Progenitor cell of endocrine pancreas (in vitro differentiated cells): ENCODE results near the gene NOS1AP. TPM values are rescaled to one million over a fixed set of nuclear protein-coding genes. Genes with fewer than 3 reads are reported as not detected.

ENCODE experiments used
- DNase-seq: peaks from one replicate; pipeline ENCODE4 v3.0.0; 2021; ENCODE audit warnings: low spot score; ENCODE audit not compliant: unreplicated experiment
- H3K27ac Mint-ChIP-seq: 2 replicates; pipeline ENCODE4 v1.8.0; 2021; ENCODE audit warnings: mild to moderate bottlenecking, moderate library complexity, mixed read lengths
- H3K27me3 Mint-ChIP-seq: 2 replicates; pipeline ENCODE4 v1.8.0; 2021; ENCODE audit warnings: mixed read lengths
- H3K36me3 Mint-ChIP-seq: 2 replicates; pipeline ENCODE4 v1.8.0; 2022; ENCODE audit warnings: mixed read lengths; ENCODE audit not compliant: insufficient read depth
- H3K4me1 Mint-ChIP-seq: 2 replicates; pipeline ENCODE4 v1.8.0; 2021; ENCODE audit warnings: low read depth, mixed read lengths
- H3K4me3 Mint-ChIP-seq: 2 replicates; pipeline ENCODE4 v1.8.0; 2021; ENCODE audit warnings: low read depth, mild to moderate bottlenecking, moderate library complexity, mixed read lengths
- H3K9me3 Mint-ChIP-seq: 2 replicates; pipeline ENCODE4 v1.8.0; 2021; ENCODE audit warnings: low read depth, mixed read lengths
- total RNA-seq: library from RNA; stranded (reverse); gene quantifications from 2 replicates; pipeline ENCODE4 v1.2.1, GENCODE V29; 2021
- TF ChIP-seq, protein P1 (sequence below): fragments of 200-600 bp; sonication (generic); IDR thresholded peaks from one replicate; pipeline ENCODE4 v1.5.0; 2021; ENCODE audit warnings: antibody characterized with exemption, mild to moderate bottlenecking; ENCODE audit not compliant: unreplicated experiment

NOS1AP gene
- total RNA-seq, 1 donor from 2014 or later, result 5.6 TPM

DNA sequence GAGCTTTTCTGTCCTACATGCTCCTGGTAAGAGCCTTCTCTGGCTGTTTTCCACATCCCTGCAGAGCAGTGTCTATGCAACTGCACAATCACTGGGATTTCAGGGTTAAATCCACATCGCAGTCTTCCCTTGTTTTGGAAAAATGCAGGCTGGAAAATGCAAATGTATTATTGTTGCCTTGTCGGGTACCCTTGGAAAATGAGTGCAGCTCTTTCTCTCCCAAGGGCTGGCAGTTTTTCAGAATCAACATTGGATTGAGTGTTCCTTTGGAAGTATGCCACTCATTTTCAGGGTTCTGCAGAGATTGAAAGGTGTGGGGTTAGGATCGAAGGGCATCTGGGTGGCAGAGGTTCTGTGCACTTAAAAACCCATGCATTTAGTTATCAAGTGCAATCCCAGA is 3.2 kb downstream of the NOS1AP start:
- Mint-ChIP-seq H3K27me3 (peaks cover 23% of the 10 kb centered on the region), H3K27ac (no peak overlapping the region), H3K4me3 (no peak overlapping the region), H3K9me3 (no peaks in the 10 kb centered on the region), H3K36me3 (peaks cover 2% of the 10 kb centered on the region), H3K4me1 (peaks cover 11% of the 10 kb centered on the region)
- DNase-seq, result no peak
- TF ChIP-seq, protein P1, sequence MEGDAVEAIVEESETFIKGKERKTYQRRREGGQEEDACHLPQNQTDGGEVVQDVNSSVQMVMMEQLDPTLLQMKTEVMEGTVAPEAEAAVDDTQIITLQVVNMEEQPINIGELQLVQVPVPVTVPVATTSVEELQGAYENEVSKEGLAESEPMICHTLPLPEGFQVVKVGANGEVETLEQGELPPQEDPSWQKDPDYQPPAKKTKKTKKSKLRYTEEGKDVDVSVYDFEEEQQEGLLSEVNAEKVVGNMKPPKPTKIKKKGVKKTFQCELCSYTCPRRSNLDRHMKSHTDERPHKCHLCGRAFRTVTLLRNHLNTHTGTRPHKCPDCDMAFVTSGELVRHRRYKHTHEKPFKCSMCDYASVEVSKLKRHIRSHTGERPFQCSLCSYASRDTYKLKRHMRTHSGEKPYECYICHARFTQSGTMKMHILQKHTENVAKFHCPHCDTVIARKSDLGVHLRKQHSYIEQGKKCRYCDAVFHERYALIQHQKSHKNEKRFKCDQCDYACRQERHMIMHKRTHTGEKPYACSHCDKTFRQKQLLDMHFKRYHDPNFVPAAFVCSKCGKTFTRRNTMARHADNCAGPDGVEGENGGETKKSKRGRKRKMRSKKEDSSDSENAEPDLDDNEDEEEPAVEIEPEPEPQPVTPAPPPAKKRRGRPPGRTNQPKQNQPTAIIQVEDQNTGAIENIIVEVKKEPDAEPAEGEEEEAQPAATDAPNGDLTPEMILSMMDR, result no peak

DNA sequence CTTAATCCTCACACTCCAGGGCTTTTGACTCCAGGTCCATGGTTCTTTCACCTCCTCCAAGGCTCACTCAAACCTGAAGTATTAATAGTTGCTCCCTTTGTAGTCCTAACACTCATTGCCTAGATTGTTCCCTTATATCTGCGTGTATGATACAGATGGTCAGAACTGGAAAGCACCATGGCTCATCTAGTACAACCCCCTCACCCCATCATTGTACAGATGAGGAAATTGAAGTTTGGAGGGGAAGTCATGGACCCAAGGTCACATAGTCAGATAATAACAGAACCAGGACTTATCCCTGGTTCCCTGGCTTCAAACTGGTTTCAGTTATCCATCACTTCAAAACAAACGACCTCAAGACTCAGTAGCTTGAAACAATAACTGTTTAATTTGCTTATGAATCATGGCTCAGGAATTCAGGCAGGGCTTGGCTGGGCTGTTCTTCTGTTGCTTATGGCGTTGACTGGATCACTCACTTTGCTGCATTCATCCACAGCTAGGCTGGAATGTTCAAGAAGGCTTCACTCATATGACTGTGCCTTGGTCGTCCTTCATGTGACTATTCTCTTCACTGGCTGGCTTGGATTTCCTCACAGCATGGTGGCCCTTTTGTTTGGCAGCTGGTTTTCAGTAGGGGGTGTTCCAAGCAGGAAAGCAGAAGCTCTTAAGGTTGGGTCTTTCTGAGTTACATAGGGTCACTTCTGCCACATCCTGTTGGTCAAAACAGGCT is 5.0 kb downstream of the NOS1AP start:
- Mint-ChIP-seq H3K4me3 (no peak overlapping the region), H3K27me3 (peaks cover 18% of the 10 kb centered on the region), H3K27ac (no peak overlapping the region), H3K9me3 (no peaks in the 10 kb centered on the region), H3K36me3 (peaks cover 2% of the 10 kb centered on the region), H3K4me1 (peaks cover 11% of the 10 kb centered on the region)
- TF ChIP-seq, protein P1, result no peak
- no peak for DNase-seq

DNA sequence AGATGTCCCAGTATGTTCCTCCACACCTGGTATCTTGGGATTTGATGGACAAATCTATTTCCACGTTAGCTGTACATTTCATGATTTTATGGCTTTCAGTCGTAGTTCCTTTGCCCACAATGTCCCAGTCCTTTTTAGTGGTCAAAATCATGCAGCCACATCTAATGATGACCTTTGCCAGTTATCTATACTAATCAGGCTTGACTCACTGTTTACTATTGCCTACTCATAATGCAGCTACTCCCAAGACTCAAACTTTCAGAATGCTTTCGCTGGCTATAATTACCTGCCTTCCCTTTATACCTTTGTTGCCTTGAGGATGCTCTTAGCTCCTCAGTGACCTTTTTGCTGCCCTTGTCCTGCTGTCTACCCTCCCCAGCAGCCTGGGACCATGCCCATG is 6.4 kb downstream of the NOS1AP start:
- H3K4me3 Mint-ChIP-seq, result no peak overlapping the region
- peaks cover 7% of the 10 kb centered on the region for H3K4me1 Mint-ChIP-seq

DNA sequence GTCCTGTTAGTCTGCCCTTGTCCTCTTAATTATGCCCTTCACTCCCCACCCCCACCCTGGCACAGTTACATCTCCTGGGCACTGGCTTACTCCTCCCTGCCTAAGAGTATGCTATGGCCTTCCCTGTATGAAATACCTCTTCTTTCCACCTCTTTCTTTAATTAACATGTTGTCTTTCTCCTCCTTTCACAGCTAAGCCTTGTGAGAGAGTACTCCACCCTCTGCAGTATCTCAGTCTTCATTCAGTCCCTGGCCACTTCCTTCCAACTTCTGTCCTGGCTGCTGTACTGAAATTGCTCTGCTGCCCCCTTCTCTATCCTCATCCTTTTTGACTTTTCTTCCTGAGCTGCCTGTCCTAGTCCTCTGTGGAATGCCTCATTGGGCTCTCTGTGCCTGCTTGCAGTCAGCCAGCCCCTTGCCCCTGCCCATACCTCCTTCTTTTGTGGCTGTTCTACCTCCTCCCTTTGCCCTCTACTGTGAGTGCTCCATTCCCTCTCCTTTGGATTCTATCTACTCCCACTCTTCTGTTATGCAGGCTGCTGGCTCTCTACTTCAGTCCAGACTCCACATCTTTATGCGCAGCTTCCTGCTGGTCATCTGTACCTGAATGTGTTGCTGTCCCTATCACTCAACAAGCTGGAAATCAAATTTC is 8.3 kb downstream of the NOS1AP start:
- TF ChIP-seq, protein P1, result no peak
- peaks cover 2% of the 10 kb centered on the region for H3K36me3 Mint-ChIP-seq
- H3K4me3 Mint-ChIP-seq, result no peak overlapping the region
- no peak overlapping the region for H3K27ac Mint-ChIP-seq
- DNase-seq, result no peak
- no peaks in the 10 kb centered on the region for H3K4me1 Mint-ChIP-seq
- H3K9me3 Mint-ChIP-seq, result no peaks in the 10 kb centered on the region
- H3K27me3 Mint-ChIP-seq, result peaks cover 2% of the 10 kb centered on the region

More for the DNA sequence above, 6.4 kb downstream of the NOS1AP start:
- TF ChIP-seq, protein P1, result no peak
- no peaks in the 10 kb centered on the region for H3K9me3 Mint-ChIP-seq
- peaks cover 18% of the 10 kb centered on the region for H3K27me3 Mint-ChIP-seq
- DNase-seq, result no peak
- H3K36me3 Mint-ChIP-seq, result peaks cover 2% of the 10 kb centered on the region
- no peak overlapping the region for H3K27ac Mint-ChIP-seq

DNA sequence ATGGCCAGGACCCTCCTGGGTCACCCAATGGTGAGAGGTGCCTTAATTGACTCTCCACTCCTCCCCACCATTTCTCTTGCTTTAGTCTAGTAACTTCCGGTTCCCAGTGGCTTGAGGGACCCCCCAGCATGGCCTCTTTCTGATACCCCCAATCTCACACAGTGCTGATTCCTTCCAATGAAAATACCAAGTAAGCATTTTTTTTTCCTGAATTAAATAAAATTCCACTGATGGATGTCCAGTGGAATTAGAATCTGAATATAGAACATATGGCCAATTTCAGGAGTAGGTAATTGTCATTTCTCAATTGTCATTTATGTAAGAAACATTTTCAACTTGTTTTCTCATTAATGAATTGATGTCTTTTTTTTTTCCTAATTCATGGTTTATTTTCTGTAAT is 9.5 kb downstream of the NOS1AP start:
- Mint-ChIP-seq H3K27me3 (no peaks in the 10 kb centered on the region), H3K9me3 (peaks cover under 1% of the 10 kb centered on the region), H3K27ac (no peak overlapping the region), H3K4me1 (no peaks in the 10 kb centered on the region), H3K4me3 (no peak overlapping the region), H3K36me3 (peaks cover 3% of the 10 kb centered on the region)
- TF ChIP-seq, protein P1, result no peak
- no peak for DNase-seq
